NCI-H748 treated with DMSO at 0.1 percent for 48 hours (cell line): Measurements from ENCODE around the gene RNF113A.
"Not testable (repeated sequence)": the region's sequence is repeated elsewhere in the genome, so short reads cannot be mapped to it uniquely, and the experiment has no call there.

Experiments
- DNase-seq: peaks from one replicate; lab custom pipeline; 2025; lab: John Stamatoyannopoulos, UW

Gene RNF113A

DNA sequence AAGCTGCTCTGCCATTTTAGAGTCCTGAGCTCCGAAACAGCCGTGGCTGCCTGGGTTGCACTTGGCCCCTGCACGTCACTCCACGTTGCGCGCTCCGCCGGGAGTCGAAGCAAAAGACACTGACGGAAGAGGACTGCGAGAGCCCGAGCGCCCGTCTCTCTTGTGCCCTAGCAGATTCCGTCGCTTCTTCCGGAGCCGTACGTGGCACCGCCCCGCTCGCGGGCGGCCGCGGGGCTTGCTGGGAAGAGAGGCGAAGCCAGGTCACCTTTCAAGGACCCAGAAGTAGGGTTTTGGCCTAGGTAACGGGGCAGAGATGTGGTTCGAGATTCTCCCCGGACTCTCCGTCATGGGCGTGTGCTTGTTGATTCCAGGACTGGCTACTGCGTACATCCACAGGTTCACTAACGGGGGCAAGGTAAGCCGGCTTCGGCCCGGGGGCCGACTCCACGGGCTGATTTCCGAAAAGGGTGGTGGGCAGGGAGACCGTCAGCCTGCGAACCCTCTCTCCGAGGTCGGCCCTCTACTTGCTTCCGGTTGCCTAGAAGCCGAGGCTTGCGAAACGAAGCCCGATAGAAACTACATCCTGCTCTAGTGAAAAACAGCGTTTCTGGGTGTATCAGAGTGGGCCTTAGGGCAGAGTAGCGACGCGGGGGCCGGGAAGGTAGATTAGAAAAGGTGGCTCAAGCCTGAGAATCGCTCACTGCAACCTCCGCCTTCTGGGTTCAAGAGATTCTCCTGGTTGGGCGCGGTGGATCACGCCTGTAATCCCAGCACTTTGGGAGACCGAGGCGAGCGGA lies at the start of gene RNF113A, which contains the start of gene NDUFA1:
Gene RNF113A, minus strand, starts transcription at position 135 of the 797 bp plus-strand sequence. Its CDS starts 120 bp downstream, at position 15.
Gene NDUFA1, plus strand, starts transcription at position 234 of the 797 bp plus-strand sequence. Its CDS starts 80 bp downstream, at position 314.
- DNase-seq: peak; percentile 82

DNA sequence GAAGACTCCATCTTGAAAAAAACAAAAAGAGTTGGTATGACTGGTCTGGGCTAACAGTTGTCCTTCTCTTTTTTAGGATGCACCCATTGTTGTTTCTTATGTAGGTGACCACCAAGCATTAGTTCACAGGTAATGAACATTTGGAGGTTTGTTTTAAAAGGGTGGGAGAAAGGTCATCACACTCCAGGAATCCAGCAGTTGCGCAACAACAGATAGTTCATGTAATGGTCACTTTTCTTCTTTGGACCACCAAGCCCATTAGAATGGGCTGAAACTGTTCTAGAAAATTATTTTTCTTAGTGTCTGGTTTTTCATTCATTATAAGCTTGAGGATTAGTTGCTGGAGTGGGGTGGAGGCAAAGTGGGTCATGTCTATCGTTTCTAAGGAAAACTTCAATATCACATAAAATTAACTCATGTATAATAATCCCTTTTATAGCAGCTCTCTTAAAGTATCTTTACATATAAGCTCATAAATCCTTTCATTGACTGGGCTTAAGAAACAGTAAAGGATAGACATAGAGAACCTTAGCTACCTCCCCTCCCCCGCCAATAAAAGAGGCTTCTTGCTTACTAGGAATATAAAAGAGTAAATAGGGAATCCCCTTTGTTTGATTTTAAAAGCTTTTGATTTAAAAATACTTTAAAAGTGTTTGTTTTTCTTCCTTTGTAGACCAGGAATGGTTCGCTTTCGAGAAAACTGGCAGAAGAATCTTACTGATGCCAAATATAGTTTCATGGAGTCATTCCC lies 48.5 kb upstream of the RNF113A start:
- DNase-seq: no peak

DNA sequence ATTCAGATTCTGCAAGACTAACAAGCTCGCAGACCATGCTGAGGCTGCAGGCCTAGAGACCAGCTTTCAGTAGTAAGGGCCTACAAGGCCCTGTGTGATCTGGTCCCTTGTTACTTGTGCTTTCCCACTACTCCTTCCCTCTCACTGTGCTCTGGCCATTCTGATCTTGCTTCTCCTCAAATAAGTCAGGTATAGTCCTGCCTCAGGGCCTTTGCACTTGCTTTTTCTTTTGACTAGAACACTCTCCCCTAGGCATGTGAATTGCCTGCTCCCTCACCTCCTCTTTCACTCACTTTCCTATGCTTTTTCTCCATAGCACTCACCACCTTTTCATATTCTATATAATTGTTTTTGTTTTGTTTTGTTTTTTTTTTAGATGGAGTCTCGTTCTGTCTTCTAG lies 46.3 kb upstream of the RNF113A start:
- DNase-seq: no peak

DNA sequence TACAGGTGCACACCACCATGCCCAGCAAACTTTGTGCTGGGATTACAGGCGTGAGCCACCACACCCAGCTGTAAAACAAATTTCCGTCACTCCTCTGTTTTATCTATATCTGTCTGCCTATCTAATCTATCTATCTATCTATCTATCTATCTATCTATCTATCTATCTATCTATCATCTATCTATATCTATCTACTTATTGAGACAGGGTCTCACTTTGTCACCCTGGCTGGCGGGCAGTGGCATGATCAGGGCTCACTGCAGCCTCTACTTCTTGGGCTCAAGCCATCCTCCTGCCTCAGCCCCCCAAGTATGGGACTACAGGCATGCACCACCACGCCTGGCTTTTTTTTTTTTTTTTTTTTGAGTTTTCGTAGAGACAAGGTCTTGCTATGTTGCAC lies 44.8 kb upstream of the RNF113A start:
- no peak for DNase-seq

DNA sequence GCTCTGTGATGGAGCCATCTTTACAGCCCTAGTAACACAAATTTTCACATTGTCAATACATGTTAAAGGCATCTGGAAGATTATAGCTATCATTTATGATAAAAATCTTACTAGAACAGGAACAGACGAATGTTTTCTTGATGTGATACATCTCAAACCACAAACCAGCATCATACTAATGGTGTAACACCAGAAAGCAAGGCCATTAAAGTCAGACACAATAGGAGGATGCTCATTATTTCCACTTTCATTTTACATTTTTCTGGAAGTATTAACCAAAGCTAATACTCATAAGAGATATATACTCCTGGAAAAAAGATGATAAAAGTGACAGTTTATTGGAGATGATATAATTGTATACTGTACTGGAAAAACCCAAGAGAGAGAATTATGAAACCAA lies 29.4 kb upstream of the RNF113A start:
- DNase-seq: no peak

DNA sequence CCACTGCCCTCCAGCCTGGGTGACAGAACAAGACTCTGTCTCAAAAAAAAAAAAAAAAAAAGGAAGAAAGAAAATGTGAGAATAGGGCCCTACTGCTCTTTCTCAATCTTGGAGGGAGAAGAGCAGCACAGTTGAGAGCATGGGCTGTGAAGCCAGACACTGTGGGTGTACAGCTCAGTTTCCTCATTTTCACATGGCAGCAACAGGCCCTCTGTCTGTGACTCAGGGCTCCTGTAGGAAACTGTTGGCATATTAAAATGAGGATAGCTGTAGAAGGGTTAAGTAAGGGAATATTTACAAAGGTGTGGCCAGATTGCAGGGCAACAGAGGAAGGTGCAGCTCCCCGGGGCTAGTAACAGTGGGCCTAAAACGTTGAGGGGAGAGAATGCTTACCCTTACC lies 27.6 kb upstream of the RNF113A start:
- no peak for DNase-seq

DNA sequence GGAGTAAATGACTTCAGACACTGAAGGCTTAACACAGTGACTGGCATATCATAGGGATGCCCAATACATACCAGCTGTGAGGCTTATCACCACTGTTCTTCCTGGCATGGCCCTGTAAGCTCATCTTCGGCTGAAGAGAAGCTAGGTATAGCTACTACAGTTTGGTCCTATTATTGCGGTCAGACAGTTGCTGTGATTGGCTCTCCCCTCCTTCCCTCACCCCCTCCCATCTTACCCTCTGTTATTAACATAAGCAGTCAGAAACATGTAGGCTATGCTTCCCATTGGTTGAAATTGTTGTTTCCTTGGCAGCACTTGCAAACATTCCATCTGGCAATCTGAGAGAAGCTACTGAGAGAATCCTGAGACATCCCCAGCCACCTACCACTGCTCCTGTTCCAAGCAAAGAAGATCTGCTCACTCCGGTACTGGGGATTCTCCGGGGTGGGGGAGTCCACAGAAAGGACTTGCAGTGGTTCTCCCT lies 24.4 kb upstream of the RNF113A start, which contains the start of gene AKAP14:
Gene AKAP14, plus strand, starts transcription at position 51 of the 484 bp plus-strand sequence. CDS start 7,331 bp downstream, outside the sequence.
- no peak for DNase-seq

DNA sequence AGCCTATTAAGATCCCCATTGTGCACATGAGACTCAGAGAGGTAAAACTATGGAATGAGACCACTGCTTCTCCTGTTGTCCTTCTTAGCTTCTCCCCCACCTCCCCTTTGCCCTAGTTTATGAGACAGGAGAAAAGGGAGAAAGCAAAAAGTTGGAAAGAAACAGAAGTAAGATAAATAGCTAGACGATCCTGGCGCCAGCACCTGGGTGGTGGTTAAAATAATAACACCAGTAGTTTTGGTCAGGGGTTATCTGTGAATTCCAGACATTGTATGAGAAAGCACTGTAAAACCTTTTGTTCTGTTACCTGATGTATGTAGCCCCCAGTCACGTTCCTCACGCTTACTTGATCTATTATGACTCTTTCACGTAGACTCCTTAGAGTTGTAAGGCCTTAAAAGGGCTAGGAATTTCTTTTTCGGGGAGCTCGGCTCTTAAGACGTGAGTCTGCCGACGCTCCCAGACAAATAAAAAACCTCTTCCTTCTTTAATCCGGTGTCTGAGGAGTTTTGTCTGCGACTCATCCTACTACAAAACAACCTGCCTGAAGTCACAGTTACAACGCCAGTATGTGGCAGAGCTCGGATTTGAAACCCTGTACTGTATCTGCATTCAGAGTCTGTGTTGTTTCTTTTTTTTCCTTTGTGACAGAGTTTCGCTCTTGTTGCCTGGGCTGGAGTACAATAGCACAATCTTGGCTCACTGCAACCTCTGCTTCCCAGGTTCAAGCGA lies 20.6 kb upstream of the RNF113A start:
- not testable (repeated sequence) for DNase-seq

DNA sequence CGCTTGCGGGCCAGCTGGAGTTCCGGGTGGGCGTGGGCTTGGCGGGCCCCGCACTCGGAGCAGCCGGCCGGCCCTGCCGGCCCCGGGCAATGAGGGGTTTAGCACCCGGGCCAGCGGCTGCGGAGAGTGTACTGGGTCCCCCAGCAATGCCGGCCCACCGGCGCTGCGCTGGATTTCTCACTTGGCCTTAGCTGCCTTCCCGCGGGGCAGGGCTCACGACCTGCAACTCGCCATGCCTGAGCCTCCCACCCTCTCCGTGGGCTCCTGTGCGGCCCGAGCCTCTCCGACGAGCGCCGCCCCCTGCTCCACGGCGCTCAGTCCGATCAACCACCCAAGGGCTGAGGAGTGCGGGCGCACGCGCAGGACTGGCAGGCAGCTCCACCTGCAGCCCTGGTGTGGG lies 19.1 kb upstream of the RNF113A start:
- not testable (repeated sequence) for DNase-seq

DNA sequence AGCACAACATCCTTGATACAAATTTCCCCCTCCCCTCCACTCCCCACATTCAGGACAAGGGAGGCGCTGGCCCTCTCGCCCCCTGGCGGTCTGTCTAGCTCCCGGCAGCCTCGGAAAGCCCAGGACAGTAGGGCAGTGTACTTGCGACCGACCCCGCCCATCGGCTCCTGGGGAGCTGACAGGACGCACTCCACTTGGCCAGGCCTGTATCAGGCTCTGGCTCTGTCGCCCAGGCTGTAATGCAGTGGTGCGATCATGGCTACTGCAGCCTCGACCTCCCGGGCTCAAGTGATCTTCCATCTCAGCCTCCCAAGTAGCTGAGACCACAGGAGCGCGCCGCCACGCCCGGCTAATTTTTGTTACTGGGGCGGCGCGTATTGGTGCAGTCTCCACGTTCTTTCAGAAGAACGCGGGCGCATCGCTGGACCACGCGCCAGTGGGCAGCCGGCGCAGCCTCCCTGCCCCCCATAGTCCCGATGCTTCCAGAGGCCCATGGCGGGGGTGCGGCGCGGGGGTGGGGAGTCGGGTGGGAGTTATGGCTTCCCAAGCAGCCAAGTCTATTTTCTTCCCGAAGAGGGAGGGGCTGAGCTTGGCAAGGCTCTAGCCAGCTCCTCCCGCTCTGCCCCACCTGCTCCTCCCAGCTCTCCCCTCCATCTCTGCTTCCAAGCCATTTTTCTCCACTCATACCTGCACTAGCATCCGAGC lies 16.3 kb upstream of the RNF113A start:
- peak; percentile 12 for DNase-seq

DNA sequence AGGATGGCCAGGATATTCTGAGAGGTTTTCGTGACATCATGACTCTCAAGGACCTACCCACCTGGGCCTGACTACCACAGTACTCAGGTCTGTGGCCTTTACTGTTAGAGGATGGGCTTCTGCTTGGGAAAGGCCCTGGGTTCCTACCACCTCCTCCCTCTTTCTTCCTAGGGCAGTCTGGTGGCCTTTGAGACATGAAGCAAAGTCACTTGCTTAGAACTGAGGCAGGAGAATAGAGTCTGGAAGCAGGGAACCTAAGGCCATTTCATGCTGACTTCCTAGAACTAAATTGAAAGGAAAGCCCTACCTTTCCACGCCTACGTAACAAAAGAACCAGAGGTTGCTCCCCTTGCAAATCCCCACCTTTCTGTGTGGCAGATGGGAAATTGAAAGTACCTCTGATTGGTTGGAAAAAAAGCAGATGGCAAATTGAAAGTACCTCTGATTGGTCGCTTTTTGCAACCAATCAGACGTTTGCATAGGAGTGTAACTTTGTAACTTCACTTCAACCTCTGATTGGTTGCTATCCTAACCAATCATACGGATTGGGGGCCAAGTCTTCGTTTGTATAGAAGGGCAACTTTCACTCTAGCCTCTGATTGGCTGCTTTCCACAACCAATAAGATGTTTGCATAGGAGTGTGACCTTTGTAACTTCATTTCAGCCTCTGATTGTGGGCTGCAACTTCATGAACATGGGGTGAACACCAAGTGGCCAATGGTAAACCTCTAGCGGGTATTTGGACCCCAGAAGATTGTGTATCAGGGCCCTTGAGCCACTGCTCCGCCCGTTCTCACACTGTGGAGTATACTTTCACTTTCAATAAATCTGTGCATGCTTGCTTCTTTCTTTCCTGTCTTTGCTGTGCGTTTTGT lies 14.3 kb upstream of the RNF113A start:
- DNase-seq: no peak

DNA sequence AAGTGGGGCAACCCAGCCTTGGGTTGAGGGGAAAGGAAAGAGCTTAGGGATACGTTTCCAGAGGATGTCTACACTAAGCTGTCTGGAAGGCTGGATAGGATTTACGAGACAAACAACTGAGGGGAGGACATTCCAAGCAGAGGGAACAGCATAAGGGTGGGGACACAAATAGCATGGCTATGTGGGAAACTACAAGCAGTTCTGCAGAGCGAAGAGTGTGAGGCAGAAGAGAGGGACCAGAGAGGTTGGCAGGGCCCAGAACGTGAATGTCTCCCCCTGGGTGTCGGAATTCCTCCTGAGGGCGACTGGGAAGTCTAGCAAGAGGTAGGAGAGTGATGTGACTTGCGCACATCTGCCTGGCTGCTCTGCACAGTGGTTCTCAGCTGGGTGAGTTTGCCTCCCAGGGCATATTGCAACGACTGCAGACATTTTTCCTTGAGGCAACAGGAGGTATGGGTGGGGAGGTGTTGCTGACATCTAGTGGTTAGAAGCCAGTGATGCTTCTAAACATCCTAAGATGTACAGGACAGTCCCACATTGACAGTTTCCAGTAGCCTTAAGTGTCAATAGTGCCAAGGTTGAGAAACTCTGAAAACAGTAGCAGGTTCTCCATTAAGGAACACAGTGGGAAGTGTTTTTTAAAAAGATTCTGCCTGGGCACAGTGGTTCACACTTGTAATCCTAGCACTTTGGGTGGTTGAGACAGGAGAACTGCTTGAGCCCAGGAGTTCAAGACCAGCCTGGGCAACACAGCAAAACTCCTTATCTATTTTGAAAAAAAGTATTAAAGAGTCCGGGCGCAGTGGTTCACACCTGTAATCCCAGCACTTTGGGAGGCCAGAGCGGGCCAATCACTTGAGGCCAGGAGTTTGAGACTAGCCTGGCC lies 9.3 kb upstream of the RNF113A start:
- DNase-seq: peak; percentile 27

DNA sequence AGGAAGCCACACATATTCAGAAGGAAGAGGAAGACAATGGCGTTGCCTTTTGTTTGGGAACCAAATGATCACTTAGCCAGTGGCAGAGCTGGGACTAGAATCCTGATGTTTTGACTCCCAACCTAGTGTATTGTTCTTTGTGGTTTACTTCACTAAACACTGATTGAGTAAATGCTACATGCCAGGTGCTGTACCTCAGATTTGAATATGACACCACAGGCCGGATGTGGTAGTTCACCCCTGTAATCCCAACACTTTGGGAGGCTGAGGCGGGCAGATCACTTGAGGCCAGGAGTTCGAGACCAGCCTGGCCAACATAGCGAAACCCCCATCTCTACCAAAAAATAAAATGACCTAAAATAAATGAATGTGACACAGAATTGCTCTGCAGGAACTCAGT lies 8.5 kb upstream of the RNF113A start:
- no peak for DNase-seq

DNA sequence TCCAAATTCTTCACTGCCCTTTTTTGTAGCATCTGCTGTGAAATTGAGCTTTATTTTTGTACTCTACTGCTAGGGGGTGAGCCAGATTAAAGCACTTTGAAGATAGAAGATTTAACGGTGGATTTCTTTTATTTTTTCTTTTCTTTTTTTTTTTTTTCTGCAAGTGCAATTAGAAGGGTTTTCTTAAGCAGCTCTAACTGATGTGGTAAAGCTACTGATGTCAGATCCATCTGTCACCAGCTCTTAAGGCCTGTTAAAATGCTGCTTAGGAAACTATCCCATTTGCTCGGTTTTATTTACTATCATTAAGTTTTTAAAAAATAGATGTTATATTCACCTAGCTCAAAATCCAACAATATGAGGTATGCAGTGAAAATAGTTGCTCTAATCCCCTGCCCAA lies 7.2 kb upstream of the RNF113A start:
- DNase-seq: no peak

DNA sequence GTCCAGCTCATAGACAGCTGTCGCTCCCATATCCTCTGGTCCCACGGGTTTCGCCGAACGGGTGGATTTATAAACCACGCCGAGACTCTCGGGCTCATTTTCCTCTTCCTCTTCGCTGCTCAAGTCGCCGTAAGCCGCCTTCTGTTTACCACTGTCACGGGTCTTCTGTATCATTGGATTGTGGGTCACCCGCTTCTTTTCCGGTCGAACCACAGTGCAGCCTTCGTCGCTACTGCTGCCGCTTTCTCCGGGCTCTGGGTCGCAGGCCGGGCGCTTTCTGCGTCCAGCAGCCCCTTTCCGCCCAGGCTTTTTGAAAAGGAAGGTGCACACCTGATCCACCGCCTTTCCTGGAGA lies 311 bp downstream of the RNF113A start:
- DNase-seq: no peak

DNA sequence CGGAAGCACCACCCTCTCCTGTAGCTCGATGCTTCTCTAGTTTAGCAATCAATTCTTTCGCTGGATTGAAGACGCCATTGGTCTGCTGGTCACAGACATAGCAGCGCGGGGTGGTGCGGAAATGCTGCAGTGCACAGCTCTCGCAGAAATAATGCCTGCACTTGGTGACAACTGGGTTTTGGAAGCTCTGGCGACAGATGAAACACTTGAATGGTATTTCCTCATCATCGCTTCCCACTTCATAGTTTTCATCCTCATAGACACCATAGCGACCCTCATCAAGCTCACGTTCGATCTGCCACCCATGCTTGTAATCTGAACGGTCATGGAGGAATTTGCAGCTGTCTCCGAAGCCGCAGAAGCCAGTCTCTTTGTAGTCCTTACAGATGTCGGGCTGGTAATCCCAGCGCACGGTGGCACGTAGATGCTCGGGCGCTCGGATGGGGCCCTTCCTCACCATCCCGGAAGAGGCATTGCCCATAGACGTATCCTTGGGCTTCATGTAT lies 854 bp downstream of the RNF113A start:
- peak; percentile 52 for DNase-seq

DNA sequence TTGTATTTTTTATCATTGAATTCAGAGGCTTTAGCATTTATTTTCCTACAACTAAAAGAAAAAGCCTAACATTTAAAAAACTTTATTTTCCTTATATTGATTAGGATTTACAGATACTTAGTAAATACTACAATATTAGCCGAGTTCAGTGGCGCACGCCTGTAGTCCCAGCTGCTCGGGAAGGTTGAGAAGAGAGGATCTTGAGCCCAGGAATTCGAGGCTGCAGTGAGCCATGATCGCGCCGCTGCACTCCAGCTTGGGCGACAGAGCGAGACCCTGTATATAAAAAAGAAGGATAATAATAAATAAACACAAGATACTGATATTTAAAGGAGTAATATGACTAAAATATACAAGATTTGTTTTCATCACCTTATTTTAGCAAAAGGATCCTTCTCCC lies 18.1 kb downstream of the RNF113A start:
- no peak for DNase-seq

DNA sequence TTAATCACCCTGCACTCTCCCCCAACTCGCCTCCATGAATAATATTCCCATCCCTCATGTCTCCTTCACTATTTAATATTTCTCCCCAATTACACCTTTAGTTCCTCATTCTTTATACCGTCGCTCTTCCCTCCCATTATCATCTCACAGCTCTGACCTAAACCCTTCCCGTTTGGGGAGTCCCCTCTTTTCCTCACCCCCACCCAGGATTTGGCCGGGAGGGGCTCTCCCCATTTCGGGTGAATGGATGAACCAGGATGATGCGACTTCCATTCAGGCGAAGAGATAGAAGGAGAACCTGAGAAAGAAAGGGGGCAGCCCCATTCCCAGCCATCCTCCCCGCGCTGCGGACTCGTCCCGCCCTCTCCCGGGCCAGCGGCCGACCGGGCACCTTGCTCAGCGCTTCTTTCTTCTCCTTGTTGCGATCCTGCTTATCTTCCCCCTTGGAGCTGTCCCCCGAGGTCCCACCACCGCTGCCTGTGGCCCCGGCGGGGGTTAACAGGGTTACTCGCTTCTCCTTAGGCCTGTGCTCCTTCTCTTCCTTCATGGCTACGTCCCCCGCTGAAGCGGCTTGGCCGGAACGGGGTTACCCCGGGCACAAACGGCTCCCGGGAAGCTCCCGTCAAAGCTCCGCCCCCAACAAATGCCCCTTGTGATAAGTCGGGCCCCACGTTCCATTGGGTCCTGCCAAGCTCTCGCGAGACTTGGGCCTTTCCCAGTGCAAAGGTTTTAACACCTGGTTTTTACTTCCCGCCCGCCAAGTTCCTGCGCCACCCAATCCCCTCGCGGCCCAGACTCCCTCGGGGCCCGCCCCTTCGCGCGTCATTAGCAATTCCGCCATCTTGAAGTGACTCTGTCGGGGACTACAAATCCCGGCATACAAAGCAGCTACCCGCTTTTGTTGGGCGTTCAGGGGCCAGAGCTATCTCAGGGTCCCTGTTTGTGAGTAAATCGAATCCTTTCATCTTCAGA lies 18.9 kb downstream of the RNF113A start, which contains the start of gene UPF3B:
Gene UPF3B, minus strand, starts transcription at position 582 of the 972 bp plus-strand sequence. Its CDS starts 35 bp downstream, at position 547.
- DNase-seq: peak; percentile 96
